A673 (cell line): ENCODE data around the gene SUMF1. TPM values are rescaled to one million over a fixed set of nuclear protein-coding genes. Genes with fewer than 3 reads are reported as not detected.
A peak's percentile ranks its signal among the peaks of the same experiment; 100 is the strongest.

Experiments used
- BruUV-seq: library from RNA; stranded (reverse); fragments of 400-500 nt; replicated peaks from 2 replicates; lab custom pipeline; 2021; lab: Mats Ljungman, UMichigan
- CTCF ChIA-PET: fragments of 300-600 bp; sonication (Branson Sonifier 250); formaldehyde crosslinking; loops from one replicate; lab custom pipeline; 2022; ENCODE audit warnings: antibody characterized with exemption; lab: Charles Lee
- POLR2A ChIA-PET: fragments of 300-600 bp; sonication (Branson Sonifier 250); formaldehyde crosslinking; loops from one replicate; lab custom pipeline; 2022; ENCODE audit warnings: antibody characterized with exemption; ENCODE audit not compliant: low non-redundant PET; lab: Charles Lee
- DNase-seq: peaks from one replicate; pipeline ENCODE4 v3.0.0-alpha.2; 2015; ENCODE audit warnings: low spot score
- H3K27ac ChIP-seq: fragments of 200-600 bp; sonication (generic); 2 replicates; pipeline ENCODE4 v1.5.1; 2016; ENCODE audit warnings: mixed run types, low read depth, mild to moderate bottlenecking, mixed read lengths, antibody characterized with exemption, low read length; ENCODE audit not compliant: poor library complexity, severe bottlenecking
- H3K27me3 ChIP-seq: fragments of 200-600 bp; sonication (generic); replicated peaks from 2 replicates; pipeline ENCODE4 v1.6.1; 2017; ENCODE audit warnings: mixed run types, low read depth, mild to moderate bottlenecking, mixed read lengths, antibody characterized with exemption, low read length; ENCODE audit not compliant: insufficient read depth, poor library complexity
- H3K36me3 ChIP-seq: fragments of 200-600 bp; sonication (generic); 2 replicates; pipeline ENCODE4 v1.6.1; 2016; ENCODE audit warnings: mixed run types, mild to moderate bottlenecking, mixed read lengths, antibody characterized with exemption, low read length; ENCODE audit not compliant: insufficient read depth, poor library complexity, severe bottlenecking
- H3K4me1 ChIP-seq: fragments of 200-600 bp; sonication (generic); 2 replicates; pipeline ENCODE4 v1.6.1; 2017; ENCODE audit warnings: mixed run types, mild to moderate bottlenecking, mixed read lengths, antibody characterized with exemption, low read length; ENCODE audit not compliant: insufficient read depth, poor library complexity, severe bottlenecking
- H3K4me3 ChIP-seq: fragments of 200-600 bp; sonication (generic); 2 replicates; pipeline ENCODE4 v1.5.1; 2016; ENCODE audit warnings: low read depth, mixed run types, mild to moderate bottlenecking, mixed read lengths, low read length; ENCODE audit not compliant: poor library complexity, severe bottlenecking
- H3K9me3 ChIP-seq: fragments of 200-600 bp; sonication (generic); 2 replicates; pipeline ENCODE4 v1.6.1; 2016; ENCODE audit warnings: mixed run types, low read depth, mild to moderate bottlenecking, mixed read lengths, antibody characterized with exemption, low read length; ENCODE audit not compliant: poor library complexity, severe bottlenecking
- CTCF ChIP-seq: fragments of 300-800, 200-600 bp; sonication (generic); conservative IDR thresholded peaks from 2 replicates; pipeline ENCODE4 v1.5.1; 2017; ENCODE audit warnings: low read depth, mild to moderate bottlenecking, antibody characterized with exemption, low read length, moderate library complexity, mixed read lengths
- EZH2 ChIP-seq: fragments of 200-600 bp; sonication (generic); IDR thresholded peaks from 2 replicates; pipeline ENCODE4 v1.6.1; 2017; ENCODE audit warnings: borderline replicate concordance, low read depth, mild to moderate bottlenecking, mixed read lengths, antibody characterized with exemption, low read length; ENCODE audit not compliant: poor library complexity, severe bottlenecking
- intact Hi-C: fragments of 100-400 bp; cut with micrococcal nuclease; formaldehyde crosslinking; loops from one replicate; pipeline ENCODE4 v1.10.0; 2022; ENCODE audit not compliant: unreplicated experiment
- total RNA-seq: library from RNA; stranded (reverse); gene quantifications from 2 replicates; pipeline ENCODE4 v1.2.3, GENCODE V29; 2021

SUMF1 gene
- total RNA-seq, 1 experiment from 2014 or later = 7.8 TPM

- H3K36me3 ChIP-seq = no peaks in the 10 kb centered on the region
- H3K27ac ChIP-seq = peak overlapping the region; percentile 53
- peak; percentile 56 for DNase-seq
- H3K27me3 ChIP-seq = peaks cover 31% of the 10 kb centered on the region
- peak overlapping the region; percentile 66 for H3K4me3 ChIP-seq
- H3K4me1 ChIP-seq = peaks cover 3% of the 10 kb centered on the region
- CTCF ChIA-PET = interaction anchor here (1.2 kb wide), 1 partner anchor 142 kb away, joined by 13 read pairs; no protein-coding TSS in a partner anchor
- no TSS peak for BruUV-seq
- H3K9me3 ChIP-seq = no peaks in the 10 kb centered on the region
- POLR2A ChIA-PET = interaction anchor here (0.5 to 0.6 kb wide), 3 partner anchors 24 to 138 kb away, joined by 3 to 6 read pairs (median 4); no protein-coding TSS in a partner anchor
- TF ChIP-seq EZH2 (no peak), CTCF (peak; percentile 12; the same call in 1 of the 2 replicates)
- intact Hi-C loops = loop anchor here (5.0 kb wide), 1 partner anchor 140 kb away; no protein-coding TSS in a partner anchor
These were observed 25.3 kb upstream of the SUMF1 start for GRCh38 chr3:4492208-4493013.

GRCh38 chr3:4491855-4492207, 24.8 kb upstream of the SUMF1 start:
- peaks cover 33% of the 10 kb centered on the region for H3K27me3 ChIP-seq
- DNase-seq = peak; percentile 8
- TF ChIP-seq CTCF (no peak), EZH2 (no peak)
- H3K9me3 ChIP-seq = no peaks in the 10 kb centered on the region
- ChIA-PET POLR2A (no interaction called here), CTCF (no interaction called here)
- H3K4me1 ChIP-seq = peaks cover 3% of the 10 kb centered on the region
- no peak overlapping the region for H3K27ac ChIP-seq
- intact Hi-C loops = loop anchor here (5.0 kb wide), 1 partner anchor 140 kb away; no protein-coding TSS in a partner anchor
- BruUV-seq = no TSS peak
- peak overlapping the region; percentile 66 for H3K4me3 ChIP-seq
- no peaks in the 10 kb centered on the region for H3K36me3 ChIP-seq

GRCh38 chr3:4478261-4478660, 11.2 kb upstream of the SUMF1 start:
- DNase-seq = no peak
- intact Hi-C loops = no loop called here
- H3K9me3 ChIP-seq = no peaks in the 10 kb centered on the region
- no TSS peak for BruUV-seq
- TF ChIP-seq EZH2 (no peak), CTCF (no peak)
- POLR2A ChIA-PET = no interaction called here
- H3K4me1 ChIP-seq = no peaks in the 10 kb centered on the region
- peaks cover 6% of the 10 kb centered on the region for H3K27me3 ChIP-seq
- CTCF ChIA-PET = no interaction called here
- no peaks in the 10 kb centered on the region for H3K36me3 ChIP-seq
- H3K4me3 ChIP-seq = no peak overlapping the region
- H3K27ac ChIP-seq = no peak overlapping the region
